SK-N-SH treated with all-trans-retinoic acid at 6 μM for 48 hours (cell line): ENCODE results near the gene IMMP2L.

Source experiments
- ARNTL ChIP-seq: fragments of 450-650 bp; formaldehyde crosslinking; IDR thresholded peaks from 2 replicates; pipeline ENCODE4 v1.5.0; 2020; ENCODE audit warnings: low read depth, mild to moderate bottlenecking, moderate library complexity, borderline replicate concordance
- ESRRG ChIP-seq: fragments of 250-450 bp; sonication (Bioruptor Pico); IDR thresholded peaks from 2 replicates; pipeline ENCODE4 v1.6.1; 2021; ENCODE audit warnings: mild to moderate bottlenecking
- PPARA ChIP-seq: fragments of 250-450 bp; sonication (Bioruptor Pico); IDR thresholded peaks from 2 replicates; pipeline ENCODE4 v1.5.0; 2020; ENCODE audit warnings: mild to moderate bottlenecking, borderline replicate concordance
- RARB ChIP-seq: fragments of 250-450 bp; sonication (Bioruptor Pico); IDR thresholded peaks from 2 replicates; pipeline ENCODE4 v1.8.0; 2021; ENCODE audit warnings: mild to moderate bottlenecking, moderate library complexity
- TOX ChIP-seq: fragments of 250-450 bp; sonication (Bioruptor Pico); IDR thresholded peaks from 2 replicates; pipeline ENCODE4 v1.8.0; 2021; ENCODE audit warnings: mild to moderate bottlenecking, moderate library complexity, borderline replicate concordance
- ZC3H10 ChIP-seq: fragments of 250-450 bp; sonication (Bioruptor Pico); IDR thresholded peaks from 2 replicates; pipeline ENCODE4 v1.5.1; 2021; ENCODE audit warnings: mild to moderate bottlenecking, moderate library complexity
- ZFP3 ChIP-seq: fragments of 250-450 bp; sonication (Bioruptor Pico); IDR thresholded peaks from 2 replicates; pipeline ENCODE4 v1.5.0; 2020; ENCODE audit warnings: mild to moderate bottlenecking, moderate library complexity
- ZFP30 ChIP-seq: fragments of 450-650 bp; formaldehyde crosslinking; IDR thresholded peaks from 2 replicates; pipeline ENCODE4 v1.5.0; 2022; ENCODE audit warnings: mild to moderate bottlenecking, moderate library complexity
- TF ChIP-seq, protein P1 (sequence below): fragments of 250-450 bp; sonication (Bioruptor Pico); IDR thresholded peaks from 2 replicates; pipeline ENCODE4 v1.5.1; 2021; ENCODE audit warnings: mild to moderate bottlenecking, moderate library complexity
- TF ChIP-seq, protein P2 (sequence below): fragments of 250-450 bp; sonication (Bioruptor Pico); IDR thresholded peaks from 2 replicates; pipeline ENCODE4 v1.5.1; 2020; ENCODE audit warnings: low read depth, mild to moderate bottlenecking, moderate library complexity
- TF ChIP-seq, protein P3 (sequence below): fragments of 250-450 bp; sonication (Bioruptor Pico); IDR thresholded peaks from 2 replicates; pipeline ENCODE4 v1.8.0; 2021; ENCODE audit warnings: low read depth, mild to moderate bottlenecking, moderate library complexity, borderline replicate concordance

DNA sequence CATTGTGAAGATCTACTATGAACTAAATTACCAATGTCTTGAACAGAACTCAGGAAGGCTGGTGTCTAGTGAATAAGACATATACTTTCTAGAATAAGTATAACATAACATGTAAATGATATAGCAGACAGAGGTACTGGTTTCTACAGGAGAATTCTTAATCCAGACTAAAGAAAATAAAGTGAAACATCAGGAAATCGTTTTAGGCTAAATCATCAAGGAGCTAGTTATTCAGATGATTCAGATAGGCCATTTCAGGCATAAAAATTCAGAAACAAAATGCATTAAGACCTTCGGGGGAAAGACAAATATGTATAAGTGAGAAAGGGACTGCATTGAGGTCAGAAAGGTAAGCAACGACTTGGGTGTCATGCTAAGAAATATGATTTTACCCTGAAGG is 300.8 kb downstream of the IMMP2L start:
- TF ChIP-seq, protein P1, sequence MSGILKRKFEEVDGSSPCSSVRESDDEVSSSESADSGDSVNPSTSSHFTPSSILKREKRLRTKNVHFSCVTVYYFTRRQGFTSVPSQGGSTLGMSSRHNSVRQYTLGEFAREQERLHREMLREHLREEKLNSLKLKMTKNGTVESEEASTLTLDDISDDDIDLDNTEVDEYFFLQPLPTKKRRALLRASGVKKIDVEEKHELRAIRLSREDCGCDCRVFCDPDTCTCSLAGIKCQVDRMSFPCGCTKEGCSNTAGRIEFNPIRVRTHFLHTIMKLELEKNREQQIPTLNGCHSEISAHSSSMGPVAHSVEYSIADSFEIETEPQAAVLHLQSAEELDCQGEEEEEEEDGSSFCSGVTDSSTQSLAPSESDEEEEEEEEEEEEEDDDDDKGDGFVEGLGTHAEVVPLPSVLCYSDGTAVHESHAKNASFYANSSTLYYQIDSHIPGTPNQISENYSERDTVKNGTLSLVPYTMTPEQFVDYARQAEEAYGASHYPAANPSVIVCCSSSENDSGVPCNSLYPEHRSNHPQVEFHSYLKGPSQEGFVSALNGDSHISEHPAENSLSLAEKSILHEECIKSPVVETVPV (CRISPR knock-in tag) = no peak
- TF ChIP-seq, protein P2, sequence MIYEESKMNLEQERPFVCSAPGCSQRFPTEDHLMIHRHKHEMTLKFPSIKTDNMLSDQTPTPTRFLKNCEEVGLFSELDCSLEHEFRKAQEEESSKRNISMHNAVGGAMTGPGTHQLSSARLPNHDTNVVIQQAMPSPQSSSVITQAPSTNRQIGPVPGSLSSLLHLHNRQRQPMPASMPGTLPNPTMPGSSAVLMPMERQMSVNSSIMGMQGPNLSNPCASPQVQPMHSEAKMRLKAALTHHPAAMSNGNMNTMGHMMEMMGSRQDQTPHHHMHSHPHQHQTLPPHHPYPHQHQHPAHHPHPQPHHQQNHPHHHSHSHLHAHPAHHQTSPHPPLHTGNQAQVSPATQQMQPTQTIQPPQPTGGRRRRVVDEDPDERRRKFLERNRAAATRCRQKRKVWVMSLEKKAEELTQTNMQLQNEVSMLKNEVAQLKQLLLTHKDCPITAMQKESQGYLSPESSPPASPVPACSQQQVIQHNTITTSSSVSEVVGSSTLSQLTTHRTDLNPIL (CRISPR knock-in tag) = no peak
- TF ChIP-seq ZC3H10 (CRISPR knock-in tag) (no peak), ESRRG (no peak), ARNTL (no peak), ZFP30 (CRISPR knock-in tag) (no peak), RARB (CRISPR knock-in tag) (no peak), ZFP3 (CRISPR knock-in tag) (no peak), TOX (CRISPR knock-in tag) (no peak), PPARA (no peak)
- TF ChIP-seq, protein P3, sequence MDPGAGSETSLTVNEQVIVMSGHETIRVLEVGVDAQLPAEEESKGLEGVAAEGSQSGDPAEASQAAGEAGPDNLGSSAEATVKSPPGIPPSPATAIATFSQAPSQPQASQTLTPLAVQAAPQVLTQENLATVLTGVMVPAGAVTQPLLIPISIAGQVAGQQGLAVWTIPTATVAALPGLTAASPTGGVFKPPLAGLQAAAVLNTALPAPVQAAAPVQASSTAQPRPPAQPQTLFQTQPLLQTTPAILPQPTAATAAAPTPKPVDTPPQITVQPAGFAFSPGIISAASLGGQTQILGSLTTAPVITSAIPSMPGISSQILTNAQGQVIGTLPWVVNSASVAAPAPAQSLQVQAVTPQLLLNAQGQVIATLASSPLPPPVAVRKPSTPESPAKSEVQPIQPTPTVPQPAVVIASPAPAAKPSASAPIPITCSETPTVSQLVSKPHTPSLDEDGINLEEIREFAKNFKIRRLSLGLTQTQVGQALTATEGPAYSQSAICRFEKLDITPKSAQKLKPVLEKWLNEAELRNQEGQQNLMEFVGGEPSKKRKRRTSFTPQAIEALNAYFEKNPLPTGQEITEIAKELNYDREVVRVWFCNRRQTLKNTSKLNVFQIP (CRISPR knock-in tag) = no peak
